CD4-positive, alpha-beta T cell (primary cell): ENCODE results near the gene S100B. TPM values are rescaled to one million over a fixed set of nuclear protein-coding genes. Genes with fewer than 3 reads are reported as not detected.

Experiments
- ATAC-seq: fragments of 200-7000 bp; cut with Tn5 transposase; one replicate; pipeline ENCODE4 v1.10.0; 2022; ENCODE audit warnings: mild to moderate bottlenecking; ENCODE audit not compliant: poor library complexity
- CTCF ChIA-PET: fragments of 350-600 bp; sonication (Branson Sonifier 250); formaldehyde crosslinking; loops from one replicate; lab custom pipeline; 2021; ENCODE audit warnings: antibody characterized with exemption, inconsistent platforms; lab: Charles Lee
- POLR2A ChIA-PET: fragments of 350-600 bp; sonication (Branson Sonifier 250); formaldehyde crosslinking; loops from one replicate; lab custom pipeline; 2021; ENCODE audit warnings: antibody characterized with exemption, inconsistent platforms; lab: Charles Lee
- DNase-seq, 14 experiments: peaks; one replicate each; pipeline ENCODE4 v3.0.0-alpha.2; 2013 to 2020; ENCODE audit warnings: mixed read lengths in 2 of 14
- H3K27ac ChIP-seq, 2 donors: one replicate each; pipeline versions ENCODE4 v1.5.1 to v1.7.0; 2013; ENCODE audit warnings: low read length in 2 of 2, low read depth in 1 of 2, mild to moderate bottlenecking in 1 of 2
- H3K27me3 ChIP-seq, 2 experiments: 1 replicate in 1 of 2; 2 replicates in 1 of 2; pipeline versions ENCODE4 v1.6.1 to v1.7.0; 2013; ENCODE audit warnings: low read length in 2 of 2, control low read depth in 1 of 2, mild to moderate bottlenecking in 1 of 2, moderate library complexity in 1 of 2; ENCODE audit not compliant: insufficient read depth in 2 of 2, control insufficient read depth in 1 of 2
- H3K36me3 ChIP-seq: one replicate; pipeline ENCODE4 v1.6.1; 2013; ENCODE audit warnings: low read length, control low read depth; ENCODE audit not compliant: insufficient read depth
- H3K4me1 ChIP-seq: one replicate; pipeline ENCODE4 v1.6.1; 2013; ENCODE audit warnings: low read length, control low read depth; ENCODE audit not compliant: insufficient read depth
- H3K4me3 ChIP-seq: one replicate; pipeline ENCODE4 v1.5.1; 2013; ENCODE audit warnings: mild to moderate bottlenecking, low read length, moderate library complexity
- H3K9me3 ChIP-seq, 2 experiments: 1 replicate in 1 of 2; 2 replicates in 1 of 2; pipeline versions ENCODE4 v1.6.1 to v1.7.0; 2013; ENCODE audit warnings: low read length in 2 of 2, mild to moderate bottlenecking in 2 of 2, control low read depth in 1 of 2, moderate library complexity in 1 of 2; ENCODE audit not compliant: control insufficient read depth in 1 of 2, insufficient read depth in 1 of 2
- H3K27ac Mint-ChIP-seq: one replicate; pipeline ENCODE4 v1.8.0; 2020; ENCODE audit warnings: mixed read lengths
- H3K27me3 Mint-ChIP-seq: one replicate; pipeline ENCODE4 v1.8.0; 2021; ENCODE audit warnings: mixed read lengths
- H3K36me3 Mint-ChIP-seq: one replicate; pipeline ENCODE4 v1.8.0; 2021; ENCODE audit warnings: low read depth, mixed read lengths
- H3K4me1 Mint-ChIP-seq: one replicate; pipeline ENCODE4 v1.8.0; 2021; ENCODE audit warnings: low read depth, mixed read lengths
- H3K4me3 Mint-ChIP-seq: one replicate; pipeline ENCODE4 v1.8.0; 2020; ENCODE audit warnings: mild to moderate bottlenecking, mixed read lengths
- H3K9me3 Mint-ChIP-seq: one replicate; pipeline ENCODE4 v1.8.0; 2020; ENCODE audit warnings: mixed read lengths
- intact Hi-C, 2 experiments: fragments of 100-400 bp; cut with DNase I in 1 of 2; cut with micrococcal nuclease in 1 of 2; formaldehyde crosslinking; loops; one replicate each; pipeline versions ENCODE4 v1.15.1 to v1.9.0; 2023 to 2025; cut with DNase I, micrococcal nuclease
- total RNA-seq, 174 experiments: library from RNA in 2 of 174; stranded (reverse) in 2 of 174; gene quantifications; one replicate each; pipeline ENCODE4 v1.2.3 and lab custom pipeline; 2021 to 2026
- TF ChIP-seq, protein P1 (sequence below): fragments of 200-600 bp; IDR thresholded peaks from one replicate; pipeline ENCODE4 v1.8.0; 2022; ENCODE audit warnings: antibody characterized with exemption, mild to moderate bottlenecking

S100B gene
- total RNA-seq, 2 experiments from 2014 or later, result 0.47 to 0.52 TPM

GRCh38 chr21:46570631-46571030 is 34.3 kb downstream of the S100B start:
- Histone ChIP-seq H3K4me3 (no peak overlapping the region), H3K27me3 (no peaks in the 10 kb centered on the region), H3K36me3 (peaks cover 51% of the 10 kb centered on the region), H3K9me3 (peaks cover 0 to 9% of the 10 kb centered on the region in 2 experiments), H3K4me1 (peaks cover 12% of the 10 kb centered on the region), H3K27ac (no peak overlapping the region)
- Mint-ChIP-seq H3K36me3 (peaks cover 85% of the 10 kb centered on the region), H3K4me1 (peaks cover 49% of the 10 kb centered on the region), H3K9me3 (peaks cover 11% of the 10 kb centered on the region), H3K4me3 (no peak overlapping the region), H3K27me3 (no peaks in the 10 kb centered on the region), H3K27ac (peak overlapping the region; percentile 65)
- ChIA-PET POLR2A (interaction anchor here (1.0 to 1.2 kb wide), 2 partner anchors 18 to 20 kb away, joined by 3 read pairs; no protein-coding TSS in a partner anchor), CTCF (interaction anchor here (1.0 kb wide), 1 partner anchor 19 kb away, joined by 4 read pairs; no protein-coding TSS in a partner anchor)
- TF ChIP-seq, protein P1, sequence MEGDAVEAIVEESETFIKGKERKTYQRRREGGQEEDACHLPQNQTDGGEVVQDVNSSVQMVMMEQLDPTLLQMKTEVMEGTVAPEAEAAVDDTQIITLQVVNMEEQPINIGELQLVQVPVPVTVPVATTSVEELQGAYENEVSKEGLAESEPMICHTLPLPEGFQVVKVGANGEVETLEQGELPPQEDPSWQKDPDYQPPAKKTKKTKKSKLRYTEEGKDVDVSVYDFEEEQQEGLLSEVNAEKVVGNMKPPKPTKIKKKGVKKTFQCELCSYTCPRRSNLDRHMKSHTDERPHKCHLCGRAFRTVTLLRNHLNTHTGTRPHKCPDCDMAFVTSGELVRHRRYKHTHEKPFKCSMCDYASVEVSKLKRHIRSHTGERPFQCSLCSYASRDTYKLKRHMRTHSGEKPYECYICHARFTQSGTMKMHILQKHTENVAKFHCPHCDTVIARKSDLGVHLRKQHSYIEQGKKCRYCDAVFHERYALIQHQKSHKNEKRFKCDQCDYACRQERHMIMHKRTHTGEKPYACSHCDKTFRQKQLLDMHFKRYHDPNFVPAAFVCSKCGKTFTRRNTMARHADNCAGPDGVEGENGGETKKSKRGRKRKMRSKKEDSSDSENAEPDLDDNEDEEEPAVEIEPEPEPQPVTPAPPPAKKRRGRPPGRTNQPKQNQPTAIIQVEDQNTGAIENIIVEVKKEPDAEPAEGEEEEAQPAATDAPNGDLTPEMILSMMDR, result no peak
- intact Hi-C loops, result no loop called here
- DNase-seq (no peak), ATAC-seq (no peak)

- H3K4me1 ChIP-seq, result peaks cover 12% of the 10 kb centered on the region
- peaks cover 56% of the 10 kb centered on the region for H3K36me3 ChIP-seq
- CTCF ChIA-PET, result interaction anchor here (1.0 kb wide), 1 partner anchor 18 kb away, joined by 4 read pairs; no protein-coding TSS in a partner anchor
- no peaks in the 10 kb centered on the region for H3K27me3 ChIP-seq
- intact Hi-C loops, result no loop called here
- H3K9me3 ChIP-seq, result peaks cover 0 to 9% of the 10 kb centered on the region in 2 experiments
- Mint-ChIP-seq H3K4me3 (no peak overlapping the region), H3K36me3 (peaks cover 86% of the 10 kb centered on the region), H3K27me3 (no peaks in the 10 kb centered on the region), H3K4me1 (peaks cover 49% of the 10 kb centered on the region), H3K9me3 (peaks cover 11% of the 10 kb centered on the region), H3K27ac (peak overlapping the region; percentile 65)
- POLR2A ChIA-PET, result interaction anchor here (1.0 to 1.2 kb wide), 2 partner anchors 18 to 19 kb away, joined by 3 read pairs; no protein-coding TSS in a partner anchor
- DNase-seq (no peak), ATAC-seq (no peak)
- H3K27ac ChIP-seq, result no peak overlapping the region
- H3K4me3 ChIP-seq, result no peak overlapping the region
- TF ChIP-seq, protein P1, result no peak
These were observed 34.8 kb downstream of the S100B start for GRCh38 chr21:46570119-46570518.

- no peak overlapping the region for H3K27ac ChIP-seq
- CTCF ChIA-PET, result no interaction called here
- H3K9me3 Mint-ChIP-seq, result peaks cover 11% of the 10 kb centered on the region
- H3K9me3 ChIP-seq, result peaks cover 0 to 9% of the 10 kb centered on the region in 2 experiments
- ATAC-seq (no peak), DNase-seq (no peak)
- TF ChIP-seq, protein P1, result no peak
- H3K27me3 Mint-ChIP-seq, result no peaks in the 10 kb centered on the region
- peaks cover 49% of the 10 kb centered on the region for H3K4me1 Mint-ChIP-seq
- H3K36me3 Mint-ChIP-seq, result peaks cover 92% of the 10 kb centered on the region
- intact Hi-C loops, result no loop called here
- H3K27me3 ChIP-seq, result no peaks in the 10 kb centered on the region
- POLR2A ChIA-PET, result interaction anchor here (1.2 kb wide), 1 partner anchor 10 kb away, joined by 3 read pairs; no protein-coding TSS in a partner anchor
- H3K36me3 ChIP-seq, result peaks cover 67% of the 10 kb centered on the region
- no peak overlapping the region for H3K4me3 ChIP-seq
- H3K4me1 ChIP-seq, result peaks cover 12% of the 10 kb centered on the region
- H3K27ac Mint-ChIP-seq, result peak overlapping the region; percentile 39
- no peak overlapping the region for H3K4me3 Mint-ChIP-seq
These were observed 35.8 kb downstream of the S100B start for GRCh38 chr21:46569081-46569480.
